Loucy (cell line): ENCODE data around the gene HIRA.
A peak's percentile ranks its signal among the peaks of the same experiment; 100 is the strongest.

Experiments used
- H2AFZ ChIP-seq: fragments of 200-600 bp; sonication (generic); 2 replicates; pipeline ENCODE4 v1.6.0; 2016; ENCODE audit warnings: antibody characterized with exemption, mild to moderate bottlenecking, low read length, moderate library complexity
- H3F3A ChIP-seq: fragments of 200-600 bp; 2 replicates; pipeline ENCODE4 v1.6.0; 2016; ENCODE audit warnings: antibody characterized with exemption, low read depth, mild to moderate bottlenecking
- H3K27me3 ChIP-seq: fragments of 200-600 bp; sonication (generic); 2 replicates; pipeline ENCODE4 v1.6.1; 2014; ENCODE audit warnings: low read length, mild to moderate bottlenecking; ENCODE audit not compliant: insufficient read depth, poor library complexity, severe bottlenecking
- H3K36me3 ChIP-seq: fragments of 200-600 bp; sonication (generic); 2 replicates; pipeline ENCODE4 v1.6.1; 2016; ENCODE audit warnings: low read length; ENCODE audit not compliant: insufficient read depth
- H3K4me1 ChIP-seq: fragments of 200-600 bp; sonication (generic); 2 replicates; pipeline ENCODE4 v1.5.1; 2014; ENCODE audit warnings: low read length, mild to moderate bottlenecking; ENCODE audit not compliant: insufficient read depth, poor library complexity, severe bottlenecking
- H3K4me2 ChIP-seq: fragments of 200-600 bp; sonication (generic); 2 replicates; pipeline ENCODE4 v1.6.0; 2014; ENCODE audit warnings: antibody characterized with exemption, low read length, low read depth, mild to moderate bottlenecking; ENCODE audit not compliant: poor library complexity, severe bottlenecking
- H3K4me3 ChIP-seq: fragments of 200-600 bp; sonication (generic); 2 replicates; pipeline ENCODE4 v1.5.1; 2014; ENCODE audit warnings: low read length, mild to moderate bottlenecking, mixed read lengths; ENCODE audit not compliant: poor library complexity, severe bottlenecking
- H3K79me2 ChIP-seq: fragments of 200-600 bp; sonication (generic); 2 replicates; pipeline ENCODE4 v1.6.1; 2014; ENCODE audit warnings: low read length; ENCODE audit not compliant: insufficient read depth
- H3K9ac ChIP-seq: fragments of 200-600 bp; sonication (generic); 2 replicates; pipeline ENCODE4 v1.6.0; 2014; ENCODE audit warnings: mild to moderate bottlenecking, low read depth, low read length, moderate library complexity; ENCODE audit not compliant: poor library complexity, severe bottlenecking
- H3K9me2 ChIP-seq: fragments of 200-600 bp; sonication (generic); replicated peaks from 2 replicates; pipeline ENCODE4 v1.6.1; 2016; ENCODE audit warnings: low read depth, low read length, mixed read lengths
- H3K9me3 ChIP-seq: fragments of 200-600 bp; sonication (generic); 2 replicates; pipeline ENCODE4 v1.6.1; 2014; ENCODE audit warnings: mild to moderate bottlenecking, antibody characterized with exemption, low read length, low read depth; ENCODE audit not compliant: insufficient read depth
- H4K20me1 ChIP-seq: fragments of 200-600 bp; sonication (generic); 2 replicates; pipeline ENCODE4 v1.6.0; 2014; ENCODE audit warnings: antibody characterized with exemption, low read length, mild to moderate bottlenecking; ENCODE audit not compliant: insufficient read depth, poor library complexity, severe bottlenecking
- EZH2phosphoT487 ChIP-seq: fragments of 200-600 bp; IDR thresholded peaks from 2 replicates; pipeline ENCODE4 v1.6.1; 2018; ENCODE audit warnings: antibody characterized with exemption, mild to moderate bottlenecking, moderate library complexity, borderline replicate concordance
- TF ChIP-seq, protein P1 (sequence below): fragments of 200-600 bp; sonication (generic); conservative IDR thresholded peaks from 2 replicates; pipeline ENCODE4 v1.5.1; 2014; ENCODE audit warnings: mild to moderate bottlenecking, antibody characterized with exemption, low read length

HIRA gene

DNA sequence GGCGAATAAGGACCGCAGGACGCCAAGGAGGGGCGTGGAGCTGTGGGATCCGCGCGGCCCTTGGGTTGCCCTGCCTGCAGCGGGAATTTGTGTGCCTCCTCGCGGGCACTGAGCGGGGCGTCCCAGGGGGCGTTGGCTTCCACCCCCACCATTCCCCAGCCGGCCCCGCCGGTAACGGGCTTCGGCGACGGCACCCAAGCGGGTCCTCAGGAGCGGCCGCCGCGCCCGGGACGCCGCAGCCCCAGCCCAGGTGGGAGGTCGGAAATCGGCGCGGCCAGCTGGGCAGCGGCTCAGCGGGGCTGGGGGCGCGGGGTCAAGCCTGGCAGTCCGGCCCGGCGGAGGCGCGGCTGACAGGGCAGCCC, 140.3 kb downstream of the HIRA start:
- Histone ChIP-seq H3K79me2 (no peaks in the 10 kb centered on the region), H3K4me3 (peak overlapping the region; percentile 82), H4K20me1 (no peaks in the 10 kb centered on the region), H3K4me1 (peaks cover 29% of the 10 kb centered on the region), H3K4me2 (peak overlapping the region; percentile 84), H3F3A (no peaks in the 10 kb centered on the region), H3K9me3 (no peaks in the 10 kb centered on the region), H3K9me2 (no peaks in the 10 kb centered on the region), H3K36me3 (no peaks in the 10 kb centered on the region), H3K27me3 (no peaks in the 10 kb centered on the region), H2AFZ (peak overlapping the region; percentile 87; the same call in 1 of the 2 replicates), H3K9ac (peak overlapping the region; percentile 64)
- TF ChIP-seq EZH2phosphoT487 = no peak
- TF ChIP-seq, protein P1, sequence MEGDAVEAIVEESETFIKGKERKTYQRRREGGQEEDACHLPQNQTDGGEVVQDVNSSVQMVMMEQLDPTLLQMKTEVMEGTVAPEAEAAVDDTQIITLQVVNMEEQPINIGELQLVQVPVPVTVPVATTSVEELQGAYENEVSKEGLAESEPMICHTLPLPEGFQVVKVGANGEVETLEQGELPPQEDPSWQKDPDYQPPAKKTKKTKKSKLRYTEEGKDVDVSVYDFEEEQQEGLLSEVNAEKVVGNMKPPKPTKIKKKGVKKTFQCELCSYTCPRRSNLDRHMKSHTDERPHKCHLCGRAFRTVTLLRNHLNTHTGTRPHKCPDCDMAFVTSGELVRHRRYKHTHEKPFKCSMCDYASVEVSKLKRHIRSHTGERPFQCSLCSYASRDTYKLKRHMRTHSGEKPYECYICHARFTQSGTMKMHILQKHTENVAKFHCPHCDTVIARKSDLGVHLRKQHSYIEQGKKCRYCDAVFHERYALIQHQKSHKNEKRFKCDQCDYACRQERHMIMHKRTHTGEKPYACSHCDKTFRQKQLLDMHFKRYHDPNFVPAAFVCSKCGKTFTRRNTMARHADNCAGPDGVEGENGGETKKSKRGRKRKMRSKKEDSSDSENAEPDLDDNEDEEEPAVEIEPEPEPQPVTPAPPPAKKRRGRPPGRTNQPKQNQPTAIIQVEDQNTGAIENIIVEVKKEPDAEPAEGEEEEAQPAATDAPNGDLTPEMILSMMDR = no peak

DNA sequence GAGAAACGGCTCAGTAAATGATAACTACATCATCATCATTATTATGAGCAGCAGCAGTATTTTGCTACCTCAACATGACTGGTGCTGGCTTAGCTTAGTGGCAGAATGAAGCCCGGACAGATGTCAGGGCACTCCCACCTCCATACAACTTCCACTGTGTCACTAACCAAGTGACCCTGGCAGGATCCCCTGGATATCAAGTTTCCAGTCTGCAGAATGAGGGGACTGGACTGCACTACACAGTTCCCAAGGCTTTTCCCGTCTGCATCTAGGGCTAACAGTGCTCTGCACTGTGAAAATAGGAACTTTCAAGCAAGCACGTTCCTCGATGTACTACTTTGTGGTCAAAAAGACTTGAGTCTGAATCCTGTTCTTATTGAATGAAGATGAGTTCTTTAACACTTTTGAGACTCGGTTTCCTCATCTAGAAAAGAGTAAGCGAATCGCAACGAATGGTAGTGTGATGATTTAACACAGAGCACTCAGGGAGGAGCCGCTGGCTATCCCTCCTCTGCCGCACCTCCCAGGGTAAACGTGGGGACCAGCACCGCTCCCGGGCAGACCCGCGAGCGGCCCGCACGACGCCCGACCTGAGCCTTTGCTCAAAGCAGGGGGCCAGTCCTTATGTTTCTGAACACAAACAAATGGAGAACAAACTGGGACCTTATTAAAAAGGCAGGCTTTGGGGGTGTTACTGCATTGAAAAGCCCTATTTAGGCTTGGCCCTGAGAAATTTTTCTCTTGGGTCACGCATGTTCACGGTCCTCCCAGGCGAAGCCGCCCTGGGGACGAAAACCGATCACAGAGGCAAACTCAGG, 140.9 kb downstream of the HIRA start:
- peak overlapping the region; percentile 84 for H3K4me2 ChIP-seq
- H3K27me3 ChIP-seq = no peaks in the 10 kb centered on the region
- peaks cover 29% of the 10 kb centered on the region for H3K4me1 ChIP-seq
- H2AFZ ChIP-seq = peak overlapping the region; percentile 87; the same call in 1 of the 2 replicates
- no peaks in the 10 kb centered on the region for H4K20me1 ChIP-seq
- H3K9ac ChIP-seq = peak overlapping the region; percentile 64
- H3K9me2 ChIP-seq = no peaks in the 10 kb centered on the region
- no peaks in the 10 kb centered on the region for H3K79me2 ChIP-seq
- no peaks in the 10 kb centered on the region for H3F3A ChIP-seq
- TF ChIP-seq EZH2phosphoT487 = no peak
- TF ChIP-seq, protein P1 = no peak
- no peaks in the 10 kb centered on the region for H3K9me3 ChIP-seq
- peak overlapping the region; percentile 82 for H3K4me3 ChIP-seq
- no peaks in the 10 kb centered on the region for H3K36me3 ChIP-seq

DNA sequence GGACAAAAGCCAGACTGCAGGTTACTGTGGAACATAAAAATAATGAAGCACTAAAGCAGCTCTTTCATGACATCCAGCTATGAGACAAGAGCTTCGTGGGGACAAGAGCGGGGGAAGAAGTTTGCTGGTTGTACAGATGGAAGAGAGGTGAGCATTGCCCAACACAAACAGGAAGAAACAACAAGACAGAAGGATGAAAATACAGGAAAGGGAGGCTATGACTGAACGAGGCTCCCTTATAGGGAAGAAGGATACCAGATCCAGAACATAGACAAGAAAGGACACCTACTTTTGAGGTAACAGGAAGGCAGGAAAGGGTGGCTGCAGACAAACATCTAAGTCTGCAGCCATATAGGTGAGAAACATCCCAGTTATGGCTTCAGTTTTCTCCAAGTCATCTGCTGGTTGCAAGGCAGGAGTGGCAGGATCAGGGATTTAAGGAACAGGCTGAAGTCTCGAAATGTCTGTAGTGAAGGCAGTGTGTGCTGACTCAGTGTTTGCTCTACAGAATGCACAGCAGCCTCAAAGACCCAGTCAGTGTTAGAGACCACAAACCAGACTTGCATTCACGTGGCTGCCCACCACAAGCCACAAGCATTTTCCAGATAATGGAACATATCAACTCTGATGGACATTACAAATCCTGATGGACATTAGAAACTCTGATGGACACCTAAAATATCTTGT, 141.9 kb downstream of the HIRA start:
- H3K27me3 ChIP-seq = no peaks in the 10 kb centered on the region
- peak overlapping the region; percentile 26 for H3K4me3 ChIP-seq
- H3K36me3 ChIP-seq = no peaks in the 10 kb centered on the region
- no peaks in the 10 kb centered on the region for H3F3A ChIP-seq
- H3K79me2 ChIP-seq = no peaks in the 10 kb centered on the region
- no peak for TF ChIP-seq EZH2phosphoT487
- no peak overlapping the region for H2AFZ ChIP-seq
- H3K4me2 ChIP-seq = peak overlapping the region; percentile 84
- no peaks in the 10 kb centered on the region for H4K20me1 ChIP-seq
- no peak overlapping the region for H3K9ac ChIP-seq
- H3K9me2 ChIP-seq = no peaks in the 10 kb centered on the region
- H3K9me3 ChIP-seq = no peaks in the 10 kb centered on the region
- peaks cover 29% of the 10 kb centered on the region for H3K4me1 ChIP-seq
